Tibial nerve (tissue), 4 donors: ENCODE data around the gene KRTAP10-1.

Source experiments
- EP300 ChIP-seq, 2 donors: sonication (generic); formaldehyde crosslinking; IDR thresholded peaks; one replicate each; pipeline ENCODE4 v1.6.1; 2017; ENCODE audit warnings: antibody characterized with exemption in 2 of 2, mild to moderate bottlenecking in 1 of 2
- POLR2A ChIP-seq, 2 donors: fragments of 450-650 bp; IDR thresholded peaks; one replicate each; pipeline ENCODE4 v1.6.1; 2017; ENCODE audit warnings: antibody characterized with exemption in 2 of 2, mild to moderate bottlenecking in 2 of 2, moderate library complexity in 2 of 2
- TF ChIP-seq, protein P1 (sequence below), 5 experiments: fragments of 200-600 bp in 3 of 5; fragments of 450-650 bp in 2 of 5; sonication (generic) in 3 of 5; IDR thresholded peaks; one replicate each; pipeline ENCODE4 v1.5.1; 2016 to 2019; ENCODE audit warnings: antibody characterized with exemption in 5 of 5, mild to moderate bottlenecking in 3 of 5, moderate library complexity in 2 of 5

DNA sequence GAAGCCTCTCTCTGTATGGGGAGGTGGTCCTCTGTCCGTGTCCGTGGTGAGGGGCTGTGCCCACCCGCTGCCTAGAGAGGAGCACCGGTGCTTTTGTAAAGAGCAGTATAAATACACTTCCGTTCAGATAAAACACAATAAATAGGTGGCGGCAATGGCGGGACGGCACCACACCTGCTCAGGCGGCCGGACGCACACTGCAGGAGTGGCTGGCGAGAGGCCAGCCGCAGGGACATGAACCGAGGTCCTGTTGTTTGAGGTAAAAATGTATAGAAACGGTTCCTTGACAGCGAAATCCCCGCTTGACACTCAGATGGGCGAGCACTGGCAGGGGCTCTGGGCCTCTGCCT lies 40.8 kb downstream of the KRTAP10-1 start:
- TF ChIP-seq EP300 (IDR thresholded peaks at IDR 0.05) (no peak), POLR2A (IDR thresholded peaks at IDR 0.05) (no peak)
- TF ChIP-seq, protein P1, sequence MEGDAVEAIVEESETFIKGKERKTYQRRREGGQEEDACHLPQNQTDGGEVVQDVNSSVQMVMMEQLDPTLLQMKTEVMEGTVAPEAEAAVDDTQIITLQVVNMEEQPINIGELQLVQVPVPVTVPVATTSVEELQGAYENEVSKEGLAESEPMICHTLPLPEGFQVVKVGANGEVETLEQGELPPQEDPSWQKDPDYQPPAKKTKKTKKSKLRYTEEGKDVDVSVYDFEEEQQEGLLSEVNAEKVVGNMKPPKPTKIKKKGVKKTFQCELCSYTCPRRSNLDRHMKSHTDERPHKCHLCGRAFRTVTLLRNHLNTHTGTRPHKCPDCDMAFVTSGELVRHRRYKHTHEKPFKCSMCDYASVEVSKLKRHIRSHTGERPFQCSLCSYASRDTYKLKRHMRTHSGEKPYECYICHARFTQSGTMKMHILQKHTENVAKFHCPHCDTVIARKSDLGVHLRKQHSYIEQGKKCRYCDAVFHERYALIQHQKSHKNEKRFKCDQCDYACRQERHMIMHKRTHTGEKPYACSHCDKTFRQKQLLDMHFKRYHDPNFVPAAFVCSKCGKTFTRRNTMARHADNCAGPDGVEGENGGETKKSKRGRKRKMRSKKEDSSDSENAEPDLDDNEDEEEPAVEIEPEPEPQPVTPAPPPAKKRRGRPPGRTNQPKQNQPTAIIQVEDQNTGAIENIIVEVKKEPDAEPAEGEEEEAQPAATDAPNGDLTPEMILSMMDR (IDR thresholded peaks at IDR 0.05) = no peak
